SK-N-SH treated with all-trans-retinoic acid at 6 μM for 48 hours (cell line): ENCODE data around the gene MXRA7.

Experiments
- ATAC-seq: fragments of 200-7000 bp; cut with Tn5 transposase; 3 replicates; pipeline ENCODE4 v1.9.1; 2020; ENCODE audit warnings: mild to moderate bottlenecking, moderate library complexity
- ARNTL ChIP-seq: fragments of 450-650 bp; formaldehyde crosslinking; IDR thresholded peaks from 2 replicates; pipeline ENCODE4 v1.5.0; 2020; ENCODE audit warnings: low read depth, mild to moderate bottlenecking, moderate library complexity, borderline replicate concordance
- BACH2 ChIP-seq: fragments of 250-450 bp; sonication (Bioruptor Pico); IDR thresholded peaks from 2 replicates; pipeline ENCODE4 v1.9.0; 2021; ENCODE audit warnings: mild to moderate bottlenecking, borderline replicate concordance
- CREB5 ChIP-seq: fragments of 250-450 bp; sonication (Bioruptor Pico); IDR thresholded peaks from 2 replicates; pipeline ENCODE4 v1.5.1; 2020; ENCODE audit warnings: low read depth, mild to moderate bottlenecking, moderate library complexity
- CSDC2 ChIP-seq: fragments of 250-450 bp; sonication (Bioruptor Pico); IDR thresholded peaks from 2 replicates; pipeline ENCODE4 v1.5.0; 2020; ENCODE audit warnings: mild to moderate bottlenecking, moderate library complexity
- ESRRG ChIP-seq: fragments of 250-450 bp; sonication (Bioruptor Pico); IDR thresholded peaks from 2 replicates; pipeline ENCODE4 v1.6.1; 2021; ENCODE audit warnings: mild to moderate bottlenecking
- GLIS3 ChIP-seq: fragments of 250-450 bp; sonication (Bioruptor Pico); IDR thresholded peaks from 2 replicates; pipeline ENCODE4 v1.5.0; 2020; ENCODE audit warnings: mild to moderate bottlenecking, moderate library complexity
- ISL1 ChIP-seq: fragments of 250-450 bp; sonication (Bioruptor Pico); IDR thresholded peaks from 2 replicates; pipeline ENCODE4 v2.1.2; 2022; ENCODE audit warnings: mild to moderate bottlenecking, moderate library complexity
- OSR1 ChIP-seq: fragments of 250-450 bp; sonication (Bioruptor Pico); IDR thresholded peaks from 2 replicates; pipeline ENCODE4 v1.8.0; 2022; ENCODE audit warnings: moderate library complexity, mild to moderate bottlenecking, inconsistent platforms
- PATZ1 ChIP-seq: fragments of 250-450 bp; sonication (Bioruptor Pico); IDR thresholded peaks from 2 replicates; pipeline ENCODE4 v1.8.0; 2020; ENCODE audit warnings: mild to moderate bottlenecking, moderate library complexity, borderline replicate concordance
- PPARA ChIP-seq: fragments of 250-450 bp; sonication (Bioruptor Pico); IDR thresholded peaks from 2 replicates; pipeline ENCODE4 v1.5.0; 2020; ENCODE audit warnings: mild to moderate bottlenecking, borderline replicate concordance
- RARB ChIP-seq: fragments of 250-450 bp; sonication (Bioruptor Pico); IDR thresholded peaks from 2 replicates; pipeline ENCODE4 v1.8.0; 2021; ENCODE audit warnings: mild to moderate bottlenecking, moderate library complexity
- SNAI2 ChIP-seq: fragments of 250-450 bp; sonication (Bioruptor Pico); IDR thresholded peaks from 2 replicates; pipeline ENCODE4 v1.5.0; 2020; ENCODE audit warnings: mild to moderate bottlenecking, moderate library complexity
- TCF4 ChIP-seq: fragments of 250-450 bp; sonication (Bioruptor Pico); IDR thresholded peaks from 2 replicates; pipeline ENCODE4 v1.8.0; 2021; ENCODE audit warnings: mild to moderate bottlenecking, moderate library complexity, borderline replicate concordance
- TOX ChIP-seq: fragments of 250-450 bp; sonication (Bioruptor Pico); IDR thresholded peaks from 2 replicates; pipeline ENCODE4 v1.8.0; 2021; ENCODE audit warnings: mild to moderate bottlenecking, moderate library complexity, borderline replicate concordance
- TSHZ2 ChIP-seq: fragments of 250-450 bp; sonication (Bioruptor Pico); IDR thresholded peaks from 2 replicates; pipeline ENCODE4 v1.5.0; 2020; ENCODE audit warnings: mild to moderate bottlenecking, moderate library complexity
- ZC3H10 ChIP-seq: fragments of 250-450 bp; sonication (Bioruptor Pico); IDR thresholded peaks from 2 replicates; pipeline ENCODE4 v1.5.1; 2021; ENCODE audit warnings: mild to moderate bottlenecking, moderate library complexity
- ZFP30 ChIP-seq: fragments of 450-650 bp; formaldehyde crosslinking; IDR thresholded peaks from 2 replicates; pipeline ENCODE4 v1.5.0; 2022; ENCODE audit warnings: mild to moderate bottlenecking, moderate library complexity
- ZNF565 ChIP-seq: fragments of 450-650 bp; formaldehyde crosslinking; conservative IDR thresholded peaks from 2 replicates; pipeline ENCODE4 v1.5.0; 2020; ENCODE audit warnings: low read depth, mild to moderate bottlenecking, moderate library complexity
- ZNF70 ChIP-seq: fragments of 450-650 bp; formaldehyde crosslinking; IDR thresholded peaks from 2 replicates; pipeline ENCODE4 v1.5.0; 2020; ENCODE audit warnings: mild to moderate bottlenecking, moderate library complexity
- ZNF8 ChIP-seq: fragments of 450-650 bp; formaldehyde crosslinking; IDR thresholded peaks from 2 replicates; pipeline ENCODE4 v1.5.0; 2020; ENCODE audit warnings: mild to moderate bottlenecking, moderate library complexity

MXRA7 gene

GRCh38 chr17:76685366-76685765, 25.4 kb downstream of the MXRA7 start:
- ATAC-seq = no peak
- no peak for TF ChIP-seq ZNF565 (CRISPR knock-in tag)
- no peak for TF ChIP-seq PATZ1 (CRISPR knock-in tag)
- TF ChIP-seq ZNF8 = no peak
- no peak for TF ChIP-seq ZC3H10 (CRISPR knock-in tag)

GRCh38 chr17:76684756-76685155, 26.0 kb downstream of the MXRA7 start:
- no peak for ATAC-seq
- TF ChIP-seq ESRRG (CRISPR knock-in tag) (no peak), ZNF8 (no peak), ZNF565 (CRISPR knock-in tag) (no peak), ZFP30 (CRISPR knock-in tag) (no peak), GLIS3 (CRISPR knock-in tag) (no peak), ISL1 (CRISPR knock-in tag) (no peak), SNAI2 (no peak), TCF4 (CRISPR knock-in tag) (no peak)
- TF ChIP-seq, all 23 proteins: peak for 0

GRCh38 chr17:76683921-76684745, 26.6 kb downstream of the MXRA7 start:
- TF ChIP-seq ZC3H10 (CRISPR knock-in tag) (no peak), BACH2 (no peak), GLIS3 (CRISPR knock-in tag) (no peak), ZNF70 (CRISPR knock-in tag) (no peak), CREB5 (no peak), CSDC2 (CRISPR knock-in tag) (no peak), TSHZ2 (CRISPR knock-in tag) (no peak), ZNF565 (CRISPR knock-in tag) (no peak), SNAI2 (no peak), TOX (CRISPR knock-in tag) (no peak), ARNTL (no peak), RARB (CRISPR knock-in tag) (no peak), TCF4 (CRISPR knock-in tag) (no peak), PPARA (CRISPR knock-in tag) (no peak)
- TF ChIP-seq, all 23 proteins: peak for 0
- ATAC-seq = no peak

- no peak for TF ChIP-seq CREB5
- TF ChIP-seq OSR1 (CRISPR knock-in tag) = no peak
- no peak for TF ChIP-seq CSDC2 (CRISPR knock-in tag)
- TF ChIP-seq ZC3H10 (CRISPR knock-in tag) = no peak
- no peak for TF ChIP-seq RARB (CRISPR knock-in tag)
- TF ChIP-seq SNAI2 = no peak
- ATAC-seq = no peak
Observed at GRCh38 chr17:76683011-76683755, 27.6 kb downstream of the MXRA7 start.
